ENCODE results near the gene MACROD2. TPM values are rescaled to one million over a fixed set of nuclear protein-coding genes. Genes with fewer than 3 reads are reported as not detected.

The MACROD2 gene
- total and polyA plus RNA-seq, 4 donors = 13.0 to 67.1 (median 20.7) TPM

DNA sequence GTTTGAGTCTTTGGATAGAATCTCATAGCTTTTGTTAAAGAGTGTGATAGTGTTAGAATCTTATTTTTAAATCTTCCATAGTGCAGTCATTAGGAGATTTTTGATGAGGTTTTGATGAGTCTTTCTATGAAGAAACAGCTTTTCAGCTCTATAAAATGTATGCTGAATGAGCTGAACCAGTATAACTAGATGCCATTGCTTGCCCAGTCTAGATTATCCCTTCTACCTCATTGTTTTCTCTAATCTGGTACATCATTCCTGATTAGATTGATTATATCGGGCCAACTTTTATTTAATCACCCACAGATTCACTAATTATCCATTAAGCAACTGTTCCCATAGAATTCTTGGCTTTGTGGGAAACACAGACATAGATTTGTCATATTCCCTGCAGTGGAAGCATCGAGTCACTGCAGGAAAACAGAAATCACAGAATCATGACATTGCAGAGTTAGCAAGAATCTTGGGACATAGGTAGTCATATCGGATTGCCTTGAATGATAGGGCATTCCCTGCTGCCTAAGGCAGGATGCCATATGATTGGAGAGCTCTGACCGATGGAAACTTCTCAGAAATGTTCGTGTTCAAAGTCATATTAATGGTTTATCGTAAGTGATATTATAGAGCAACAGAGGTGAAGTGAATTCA, 1224.8 kb downstream of the MACROD2 start:
- Histone ChIP-seq H3K9me3 (ENCODE audit: control insufficient read depth in 4 of 4, insufficient read depth in 3 of 4, low read length in 3 of 4) (no peaks in the 10 kb centered on the region), H3K36me3 (ENCODE audit: control insufficient read depth in 4 of 4, insufficient read depth in 4 of 4, low read length in 4 of 4) (no peaks in the 10 kb centered on the region), H3K4me3 (no peak overlapping the region), H3K27me3 (ENCODE audit: control insufficient read depth in 3 of 3, insufficient read depth in 3 of 3, low read length in 2 of 3) (no peaks in the 10 kb centered on the region), H3K4me1 (ENCODE audit: control insufficient read depth in 5 of 5, insufficient read depth in 5 of 5, low read length in 5 of 5) (no peaks in the 10 kb centered on the region), H3K27ac (ENCODE audit: low read depth in 1 of 2, low read length in 1 of 2) (no peak overlapping the region), H3K9ac (ENCODE audit: insufficient read depth in 1 of 2, low read length in 2 of 2) (no peak overlapping the region)
- WGBS, 2 donors = 73 to 74% methylated on average over 6 of the region's 6 CpGs
- DNase-seq (peak in 1 of 3 donors; percentile 6), ATAC-seq (ENCODE audit: insufficient read depth, low FRiP score) (no peak)
- TF ChIP-seq, protein P1, sequence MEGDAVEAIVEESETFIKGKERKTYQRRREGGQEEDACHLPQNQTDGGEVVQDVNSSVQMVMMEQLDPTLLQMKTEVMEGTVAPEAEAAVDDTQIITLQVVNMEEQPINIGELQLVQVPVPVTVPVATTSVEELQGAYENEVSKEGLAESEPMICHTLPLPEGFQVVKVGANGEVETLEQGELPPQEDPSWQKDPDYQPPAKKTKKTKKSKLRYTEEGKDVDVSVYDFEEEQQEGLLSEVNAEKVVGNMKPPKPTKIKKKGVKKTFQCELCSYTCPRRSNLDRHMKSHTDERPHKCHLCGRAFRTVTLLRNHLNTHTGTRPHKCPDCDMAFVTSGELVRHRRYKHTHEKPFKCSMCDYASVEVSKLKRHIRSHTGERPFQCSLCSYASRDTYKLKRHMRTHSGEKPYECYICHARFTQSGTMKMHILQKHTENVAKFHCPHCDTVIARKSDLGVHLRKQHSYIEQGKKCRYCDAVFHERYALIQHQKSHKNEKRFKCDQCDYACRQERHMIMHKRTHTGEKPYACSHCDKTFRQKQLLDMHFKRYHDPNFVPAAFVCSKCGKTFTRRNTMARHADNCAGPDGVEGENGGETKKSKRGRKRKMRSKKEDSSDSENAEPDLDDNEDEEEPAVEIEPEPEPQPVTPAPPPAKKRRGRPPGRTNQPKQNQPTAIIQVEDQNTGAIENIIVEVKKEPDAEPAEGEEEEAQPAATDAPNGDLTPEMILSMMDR (IDR thresholded peaks at IDR 0.05; ENCODE audit: control extremely low read depth, extremely low read depth) = no peak

DNA sequence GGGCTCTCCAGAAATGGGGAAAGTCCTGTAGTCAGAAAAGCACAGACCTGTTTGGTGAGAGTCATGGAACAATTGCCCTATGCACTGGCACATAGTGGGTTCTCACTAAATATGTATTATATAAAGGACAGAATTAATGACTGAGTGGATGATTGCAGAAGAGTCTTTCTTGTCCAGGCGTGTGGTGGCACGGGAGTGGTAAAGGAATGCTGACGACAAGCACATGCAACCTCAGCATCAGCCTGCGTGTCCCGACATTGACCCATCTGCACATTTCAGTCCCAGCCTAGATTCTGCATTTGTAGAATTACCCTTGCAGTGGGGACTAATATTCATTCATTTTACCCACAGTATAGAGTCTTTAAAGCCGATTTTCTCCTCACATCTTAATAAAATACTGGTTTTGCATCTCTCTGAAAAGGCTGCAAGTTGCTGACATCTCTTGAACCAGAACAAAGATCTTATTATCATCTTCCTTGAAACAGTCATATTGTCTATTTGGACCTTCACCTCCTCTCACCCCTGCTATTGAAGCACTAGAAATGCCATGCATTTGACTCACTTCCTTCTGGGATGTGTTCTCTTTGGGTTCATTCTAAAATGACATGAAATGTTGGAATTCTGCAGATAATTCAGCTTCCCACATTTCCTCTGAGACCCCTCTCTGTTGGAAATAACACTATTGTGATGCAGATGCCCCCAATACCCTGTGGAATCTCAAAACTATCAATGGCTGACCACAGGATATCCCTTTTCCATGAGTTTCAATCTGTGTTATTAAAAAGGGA, 1225.7 kb downstream of the MACROD2 start:
- Histone ChIP-seq H3K27ac (ENCODE audit: low read depth in 1 of 2, low read length in 1 of 2) (no peak overlapping the region), H3K9ac (ENCODE audit: insufficient read depth in 1 of 2, low read length in 2 of 2) (no peak overlapping the region), H3K9me3 (ENCODE audit: control insufficient read depth in 4 of 4, insufficient read depth in 3 of 4, low read length in 3 of 4) (no peaks in the 10 kb centered on the region), H3K27me3 (ENCODE audit: control insufficient read depth in 3 of 3, insufficient read depth in 3 of 3, low read length in 2 of 3) (no peaks in the 10 kb centered on the region), H3K36me3 (ENCODE audit: control insufficient read depth in 4 of 4, insufficient read depth in 4 of 4, low read length in 4 of 4) (no peaks in the 10 kb centered on the region), H3K4me1 (ENCODE audit: control insufficient read depth in 5 of 5, insufficient read depth in 5 of 5, low read length in 5 of 5) (no peaks in the 10 kb centered on the region), H3K4me3 (no peak overlapping the region)
- TF ChIP-seq, protein P1 (IDR thresholded peaks at IDR 0.05; ENCODE audit: control extremely low read depth, extremely low read depth) = no peak
- 88 to 90% methylated on average over 6 of the region's 6 CpGs for WGBS, 2 donors
- no peak for ATAC-seq (ENCODE audit: insufficient read depth, low FRiP score)
- peak in 1 of 3 donors; percentile 0 for DNase-seq

DNA sequence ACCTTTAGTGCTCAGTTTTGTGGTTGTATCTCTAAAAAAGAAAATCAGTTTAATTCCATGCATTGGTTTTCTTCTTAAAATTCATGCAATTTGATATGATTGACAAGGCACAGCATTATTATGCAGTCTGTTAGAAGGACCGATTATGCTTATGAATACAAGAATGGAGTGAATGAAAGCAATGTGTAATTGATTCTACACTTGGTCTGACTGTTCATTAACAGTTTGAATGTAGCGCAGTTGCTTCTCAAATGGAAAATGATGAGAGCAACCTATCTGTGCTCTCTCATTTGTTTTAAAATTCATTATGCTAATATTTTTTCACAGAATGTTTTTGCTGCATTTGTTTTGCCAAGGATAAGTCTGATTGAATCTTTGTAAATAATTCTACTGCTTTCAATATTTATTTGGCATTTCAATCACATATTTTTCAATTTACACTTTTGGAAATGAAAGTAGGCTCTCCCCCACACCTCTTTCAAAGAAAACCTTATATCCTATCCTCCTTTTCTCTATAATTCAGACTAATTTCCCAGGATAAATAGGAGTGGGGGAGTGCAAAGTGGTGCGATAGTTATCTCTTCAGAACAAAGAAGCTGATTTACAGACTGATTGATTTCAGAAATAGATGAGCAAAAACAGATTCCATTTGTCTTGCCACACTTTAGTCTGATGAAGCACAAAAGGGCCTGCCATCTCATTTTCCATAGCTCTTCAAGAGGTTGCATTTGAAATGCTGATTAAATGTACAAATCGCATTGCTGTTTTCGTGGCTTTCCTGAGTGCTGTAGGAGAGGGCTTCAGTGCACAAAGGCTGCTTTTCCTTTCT, 1227.4 kb downstream of the MACROD2 start:
- Histone ChIP-seq H3K9ac (ENCODE audit: insufficient read depth in 1 of 2, low read length in 2 of 2) (no peak overlapping the region), H3K4me3 (no peak overlapping the region), H3K9me3 (ENCODE audit: control insufficient read depth in 4 of 4, insufficient read depth in 3 of 4, low read length in 3 of 4) (no peaks in the 10 kb centered on the region), H3K36me3 (ENCODE audit: control insufficient read depth in 4 of 4, insufficient read depth in 4 of 4, low read length in 4 of 4) (no peaks in the 10 kb centered on the region), H3K27ac (ENCODE audit: low read depth in 1 of 2, low read length in 1 of 2) (no peak overlapping the region), H3K4me1 (ENCODE audit: control insufficient read depth in 5 of 5, insufficient read depth in 5 of 5, low read length in 5 of 5) (no peaks in the 10 kb centered on the region), H3K27me3 (ENCODE audit: control insufficient read depth in 3 of 3, insufficient read depth in 3 of 3, low read length in 2 of 3) (no peaks in the 10 kb centered on the region)
- no peak for DNase-seq
- TF ChIP-seq, protein P1 (IDR thresholded peaks at IDR 0.05; ENCODE audit: control extremely low read depth, extremely low read depth) = no peak
- no peak for ATAC-seq (ENCODE audit: insufficient read depth, low FRiP score)
- 83 to 88% methylated on average over 5 of the region's 5 CpGs for WGBS, 2 donors

Data from lung (tissue), 12 donors.